RKO (cell line): ENCODE results near the gene VAPB.
"Not testable (repeated sequence)": the region's sequence is repeated elsewhere in the genome, so short reads cannot be mapped to it uniquely, and the experiment has no call there.

Experiments
- DNase-seq: peaks from one replicate; pipeline ENCODE4 v3.0.0-alpha.2; 2016; ENCODE audit warnings: low spot score

Gene VAPB

GRCh38 chr20:58407966-58408557, 19.0 kb downstream of the VAPB start:
- no peak for DNase-seq

GRCh38 chr20:58408603-58409246, 19.7 kb downstream of the VAPB start:
- no peak for DNase-seq

- DNase-seq: not testable (repeated sequence)
Observed at GRCh38 chr20:58414216-58414615, 25.2 kb downstream of the VAPB start.

GRCh38 chr20:58414786-58415185, 25.8 kb downstream of the VAPB start:
- DNase-seq: not testable (repeated sequence)

GRCh38 chr20:58416057-58416456, 27.0 kb downstream of the VAPB start:
- no peak for DNase-seq

GRCh38 chr20:58416835-58417234, 27.8 kb downstream of the VAPB start:
- DNase-seq: no peak

- no peak for DNase-seq
Observed at GRCh38 chr20:58417438-58417837, 28.4 kb downstream of the VAPB start.

- no peak for DNase-seq
Observed at GRCh38 chr20:58418949-58419748, 30.1 kb downstream of the VAPB start.

GRCh38 chr20:58420798-58421496, 31.9 kb downstream of the VAPB start:
- peak; percentile 79 for DNase-seq

- DNase-seq: no peak
Observed at GRCh38 chr20:58421497-58421850, 32.4 kb downstream of the VAPB start.

- DNase-seq: no peak
Observed at GRCh38 chr20:58424218-58424969, 35.4 kb downstream of the VAPB start.

- not testable (repeated sequence) for DNase-seq
Observed at GRCh38 chr20:58427571-58427970, 38.5 kb downstream of the VAPB start.

GRCh38 chr20:58428364-58428763, 39.3 kb downstream of the VAPB start:
- DNase-seq: no peak

- no peak for DNase-seq
Observed at GRCh38 chr20:58429303-58429702, 40.3 kb downstream of the VAPB start.

- DNase-seq: no peak
Observed at GRCh38 chr20:58431134-58431533, 42.1 kb downstream of the VAPB start.

GRCh38 chr20:58432186-58432954, 43.3 kb downstream of the VAPB start:
- DNase-seq: no peak

- no peak for DNase-seq
Observed at GRCh38 chr20:58433029-58433647, 44.1 kb downstream of the VAPB start.

- peak; percentile 55 for DNase-seq
Observed at GRCh38 chr20:58433759-58434158, 44.7 kb downstream of the VAPB start.

GRCh38 chr20:58434326-58434725, 45.3 kb downstream of the VAPB start:
- no peak for DNase-seq

- no peak for DNase-seq
Observed at GRCh38 chr20:58435237-58435636, 46.2 kb downstream of the VAPB start.
